Kidney tubule cell (primary cell): Measurements from ENCODE around the gene GPR35.
"Not testable (repeated sequence)": the region's sequence is repeated elsewhere in the genome, so short reads cannot be mapped to it uniquely, and the experiment has no call there.

Source experiments
- DNase-seq: peaks from one replicate; pipeline ENCODE4 v3.0.0-alpha.2; 2018; ENCODE audit warnings: low spot score

Gene GPR35

GRCh38 chr2:240603081-240603835 is 22.0 kb upstream of the GPR35 start:
- DNase-seq, result no peak

GRCh38 chr2:240603846-240604245 is 21.4 kb upstream of the GPR35 start:
- no peak for DNase-seq

DNA sequence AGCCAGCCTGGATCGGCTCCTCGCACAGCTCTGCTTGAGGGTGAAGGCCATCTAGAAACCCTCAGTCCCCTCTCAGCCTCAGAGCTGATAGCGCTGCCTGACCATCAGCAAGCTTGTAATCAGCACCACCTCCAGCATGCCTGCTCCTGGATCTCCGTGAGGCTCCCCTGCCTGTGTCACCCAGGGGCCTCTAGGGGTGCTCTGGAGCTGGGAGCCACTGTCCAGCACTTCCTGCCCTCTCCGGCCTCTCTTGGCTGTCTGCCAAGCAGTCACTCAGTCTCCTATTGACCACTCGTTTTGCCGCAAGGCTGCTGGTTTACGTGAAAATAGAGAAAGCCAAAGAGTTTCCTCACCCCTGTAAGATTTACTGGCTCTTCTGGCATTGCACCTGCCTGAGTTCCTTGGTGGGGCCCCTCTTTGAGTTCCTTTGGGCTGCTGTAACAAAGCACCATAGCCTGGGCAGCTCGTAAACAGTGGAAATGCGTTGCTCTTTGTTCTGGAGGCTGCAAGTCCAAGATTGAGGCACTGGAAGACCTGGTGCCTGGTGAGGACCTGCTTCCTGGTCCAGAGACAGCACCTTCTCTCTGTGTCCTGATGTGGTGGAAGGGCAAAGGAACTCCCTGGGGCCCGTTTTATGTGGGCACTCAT is 20.9 kb upstream of the GPR35 start:
- DNase-seq, result peak; percentile 86

DNA sequence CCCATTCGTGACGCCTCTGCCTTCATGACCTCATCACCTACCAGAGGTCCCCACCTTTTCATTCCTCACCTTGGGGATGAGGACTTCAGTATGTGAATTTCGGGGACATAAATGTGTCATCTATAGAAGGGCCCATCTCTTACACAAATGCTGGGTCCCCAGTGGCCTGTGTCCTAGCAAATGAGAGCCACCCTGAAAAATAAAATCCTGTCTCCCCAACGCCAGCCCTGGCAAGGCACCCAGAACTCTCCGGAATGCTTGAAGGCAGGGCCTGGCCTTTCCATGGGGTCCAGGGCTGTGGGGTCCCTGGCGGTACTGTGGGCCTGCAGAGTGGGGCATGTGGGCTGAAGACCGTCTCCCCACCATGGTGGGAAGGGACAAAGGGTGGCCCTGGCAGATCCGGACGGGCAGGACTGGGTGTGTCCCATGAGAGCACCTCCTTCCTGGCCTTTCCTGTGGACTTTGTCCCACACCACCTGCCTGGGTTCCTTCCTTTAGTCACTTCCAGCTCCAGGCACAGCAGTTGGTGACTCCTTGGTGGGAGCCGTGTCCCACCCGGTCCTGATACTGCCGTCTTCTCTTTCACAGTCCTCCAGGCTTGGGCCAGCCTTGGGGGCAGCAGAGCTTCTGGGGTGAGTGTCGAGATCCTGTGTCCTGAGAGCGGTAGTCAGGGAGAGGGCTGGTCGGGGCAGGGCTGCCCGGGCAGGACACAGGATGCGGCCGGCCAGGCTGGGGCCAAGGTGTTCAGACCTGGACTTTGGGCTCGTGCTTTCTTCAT is 20.2 kb upstream of the GPR35 start:
- DNase-seq, result no peak

DNA sequence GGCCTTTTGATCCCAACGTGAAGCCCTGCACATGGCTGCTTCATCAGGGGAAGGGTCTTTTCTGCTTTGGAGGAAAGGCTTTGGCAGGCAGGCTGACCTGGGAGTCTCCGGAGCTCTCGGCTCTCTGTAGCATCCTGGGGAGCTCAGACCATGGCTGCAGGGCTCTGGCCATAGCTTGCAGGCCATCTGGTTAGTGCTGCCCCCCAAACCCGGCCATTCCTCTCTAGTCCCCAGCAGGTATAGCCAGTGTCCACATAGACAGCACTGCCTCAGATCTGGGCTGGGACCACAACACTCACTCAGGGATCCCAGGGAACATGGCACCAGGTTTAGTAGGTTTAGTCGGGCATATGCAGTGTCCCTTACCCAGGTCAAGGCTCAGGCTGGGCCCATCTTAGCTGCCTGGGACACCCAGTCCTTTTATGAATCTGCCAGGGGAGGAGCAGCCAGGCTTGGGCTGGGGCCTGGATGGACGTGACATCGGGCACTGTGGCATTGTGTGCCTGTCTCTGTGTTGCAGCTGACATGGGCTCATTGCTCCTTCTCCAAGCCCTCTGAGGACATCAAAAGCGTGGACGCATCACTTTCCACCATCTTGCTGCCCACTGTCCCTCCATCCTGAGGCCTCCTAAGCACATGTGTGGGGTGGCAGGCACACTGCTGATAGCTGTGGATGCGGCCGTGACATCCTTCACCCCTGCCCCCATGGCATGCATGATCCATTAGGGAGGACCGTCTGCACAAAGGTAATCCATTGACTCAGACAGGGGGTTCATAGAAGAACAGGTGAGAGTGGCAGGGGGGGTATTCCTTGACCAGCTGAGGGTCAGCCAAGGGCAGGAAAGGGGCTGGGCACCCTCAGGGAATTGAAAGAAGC is 19.2 kb upstream of the GPR35 start:
- no peak for DNase-seq

DNA sequence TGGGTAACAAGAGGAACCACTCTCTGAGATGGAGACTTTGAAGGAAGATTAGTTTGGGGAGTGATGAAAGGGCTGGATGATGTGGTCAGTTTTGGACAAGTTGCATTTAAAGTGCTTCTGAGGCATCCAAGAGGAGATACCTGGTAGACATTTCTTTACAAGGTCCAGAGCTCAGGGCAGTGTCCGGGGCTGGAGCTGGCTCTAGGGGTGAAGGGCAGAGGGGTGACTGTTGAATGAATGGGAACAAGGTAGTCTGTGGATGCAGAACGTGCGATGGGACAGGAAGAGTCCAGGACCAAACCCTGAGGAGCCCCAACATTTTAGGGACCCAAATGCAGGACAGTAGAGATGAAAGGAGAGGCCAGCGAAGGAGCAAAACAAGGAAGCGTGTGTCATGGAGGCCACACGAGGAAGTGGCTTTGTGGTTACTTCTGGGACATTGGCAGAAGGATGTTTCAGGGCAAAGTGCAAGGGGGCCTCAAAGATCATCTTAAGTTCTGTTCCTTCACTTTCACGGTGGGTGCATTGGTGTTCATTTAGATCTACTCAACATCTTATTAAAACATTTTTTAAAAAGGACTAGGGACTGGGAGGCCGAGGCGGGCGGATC is 13.6 kb upstream of the GPR35 start:
- DNase-seq, result no peak

DNA sequence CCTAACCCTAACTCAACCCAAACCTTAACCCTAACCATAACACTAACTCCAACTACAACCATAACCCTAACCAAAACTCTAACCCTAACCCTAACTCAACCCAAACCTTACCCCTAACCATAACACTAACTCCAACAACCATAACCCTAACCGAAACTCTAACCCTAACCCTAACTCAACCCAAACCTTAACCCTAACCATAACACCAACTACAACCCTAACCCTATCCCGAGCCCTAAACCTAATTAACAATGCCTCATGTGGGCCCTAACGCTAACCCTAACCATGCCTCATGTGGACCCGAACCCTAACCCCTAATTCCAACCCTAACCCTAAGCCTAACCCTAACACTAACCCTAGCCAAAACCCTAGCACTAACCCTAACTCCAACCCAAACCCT is 11.5 kb upstream of the GPR35 start:
- no peak for DNase-seq

DNA sequence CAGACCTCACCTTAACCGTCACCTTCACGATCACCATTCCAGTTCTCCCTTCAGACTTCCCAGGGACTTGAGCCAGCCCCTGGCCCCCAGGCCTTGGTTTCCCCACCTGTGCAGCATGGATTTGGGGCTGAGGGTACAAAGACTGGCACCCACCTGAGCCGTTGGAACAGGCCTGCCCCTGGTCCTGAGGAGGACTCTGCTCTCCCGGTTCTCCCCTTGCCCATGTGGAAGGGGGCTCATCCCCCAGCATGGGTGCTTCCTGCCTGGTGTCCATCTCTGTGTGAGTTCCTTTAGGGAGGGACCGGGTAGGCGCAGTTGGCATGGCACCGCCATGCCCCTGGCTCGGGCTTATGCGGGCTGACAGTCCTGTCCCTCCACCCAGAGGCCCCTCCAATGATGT is 10.9 kb upstream of the GPR35 start:
- no peak for DNase-seq

DNA sequence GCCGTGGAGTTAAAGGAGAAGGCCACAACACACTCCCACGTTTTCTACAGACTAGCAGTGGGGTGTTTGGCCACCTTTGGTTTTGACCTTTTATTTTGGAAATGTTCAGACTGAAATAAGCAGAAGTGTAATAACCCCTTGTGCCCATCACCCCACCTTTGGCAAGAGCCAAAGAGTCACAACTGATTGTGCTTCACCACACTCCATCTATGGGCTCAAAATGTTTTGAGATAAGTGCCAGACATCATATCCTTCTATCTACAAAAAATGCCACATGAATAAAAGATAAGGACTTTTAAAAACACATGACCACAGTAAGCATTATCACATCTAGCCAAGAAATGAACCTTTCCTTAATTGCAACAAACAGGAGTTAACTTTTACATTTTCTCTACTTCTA is 9.9 kb upstream of the GPR35 start:
- no peak for DNase-seq

- no peak for DNase-seq
These were observed 9.3 kb upstream of the GPR35 start for GRCh38 chr2:240615820-240616547.

DNA sequence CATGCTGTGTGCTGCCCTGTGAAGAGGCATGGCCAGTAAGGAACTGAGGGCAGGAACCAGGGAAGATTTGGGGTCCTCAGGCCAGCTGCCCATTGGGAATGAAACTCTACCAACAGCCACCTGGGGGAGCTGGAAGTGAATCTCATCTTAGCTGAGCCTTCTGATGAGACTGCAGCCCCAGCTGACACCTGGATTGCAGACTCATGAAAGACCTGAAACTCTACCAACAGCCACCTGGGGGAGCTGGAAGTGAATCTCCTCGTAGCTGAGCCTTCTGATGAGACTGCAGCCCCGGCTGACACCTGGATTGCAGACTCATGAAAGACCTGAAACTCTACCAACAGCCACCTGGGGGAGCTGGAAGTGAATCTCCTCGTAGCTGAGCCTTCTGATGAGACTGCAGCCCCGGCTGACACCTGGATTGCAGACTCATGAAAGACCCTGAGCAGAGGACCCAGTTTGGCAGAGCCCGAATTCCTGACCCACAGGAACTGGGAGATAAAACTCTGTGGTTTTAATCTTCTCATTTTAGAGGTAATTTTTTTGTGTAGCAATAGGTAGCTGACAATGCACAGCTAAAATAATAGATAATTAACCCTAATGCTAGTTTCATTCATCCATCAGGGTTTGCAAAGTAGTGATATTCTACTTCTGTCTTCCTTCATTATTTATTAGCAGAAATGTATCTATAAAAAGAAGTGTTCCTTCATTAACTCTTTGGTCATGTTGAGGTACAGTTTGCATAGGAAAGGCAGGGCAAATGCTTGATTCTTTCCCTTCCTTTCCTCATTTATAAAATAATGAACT is 8.2 kb upstream of the GPR35 start:
- DNase-seq, result not testable (repeated sequence)

GRCh38 chr2:240618776-240619175 is 6.5 kb upstream of the GPR35 start:
- no peak for DNase-seq

GRCh38 chr2:240619506-240620148 is 5.7 kb upstream of the GPR35 start:
- DNase-seq, result peak; percentile 11

DNA sequence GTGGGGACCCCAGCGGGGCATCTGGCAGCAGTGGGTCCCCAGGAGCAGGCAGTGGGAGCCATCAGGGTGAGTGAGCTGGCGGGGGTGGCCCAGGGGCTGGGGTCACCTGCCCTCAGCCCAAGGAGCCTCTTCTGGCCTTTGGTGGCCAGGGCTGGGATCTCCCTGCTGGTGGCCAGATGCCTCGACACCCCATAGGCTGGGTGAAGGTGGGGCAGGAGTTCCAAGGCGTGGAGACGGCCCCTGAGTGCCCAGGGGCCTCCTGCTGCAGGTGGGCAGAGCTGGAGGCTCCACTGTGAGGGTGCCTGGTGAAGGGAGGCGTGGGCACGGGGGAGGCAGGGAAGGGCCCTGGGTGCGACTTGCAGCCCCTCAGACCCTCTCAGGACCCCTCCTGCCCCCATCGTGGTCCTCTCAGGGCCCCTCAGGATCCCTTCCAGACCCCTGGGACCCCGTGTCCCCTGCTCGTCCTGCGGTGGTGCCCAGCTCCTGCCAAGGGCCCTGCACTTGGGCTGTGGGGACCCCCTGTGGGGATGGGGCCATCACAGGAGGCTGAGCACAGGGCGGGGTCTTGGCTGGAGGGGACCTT is 5.0 kb upstream of the GPR35 start:
- no peak for DNase-seq

GRCh38 chr2:240620859-240621258 is 4.4 kb upstream of the GPR35 start:
- DNase-seq, result no peak

DNA sequence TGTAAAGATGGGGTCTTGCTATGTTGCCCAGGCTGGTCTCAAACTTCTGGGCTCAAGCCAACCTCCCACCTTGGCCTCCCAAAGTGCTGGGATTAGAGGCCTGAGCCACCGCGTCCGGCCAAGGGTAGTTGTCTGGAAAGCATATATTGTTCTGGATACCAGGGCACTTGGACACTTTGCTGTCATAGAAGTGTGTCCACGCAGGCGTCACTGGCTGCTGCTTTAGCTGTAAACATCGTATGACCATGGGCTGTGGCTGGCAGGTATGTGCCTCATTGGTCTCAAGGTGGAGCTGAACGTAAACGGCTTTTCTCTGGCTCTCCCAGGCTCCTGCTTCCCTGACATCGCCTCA is 3.2 kb upstream of the GPR35 start:
- no peak for DNase-seq

DNA sequence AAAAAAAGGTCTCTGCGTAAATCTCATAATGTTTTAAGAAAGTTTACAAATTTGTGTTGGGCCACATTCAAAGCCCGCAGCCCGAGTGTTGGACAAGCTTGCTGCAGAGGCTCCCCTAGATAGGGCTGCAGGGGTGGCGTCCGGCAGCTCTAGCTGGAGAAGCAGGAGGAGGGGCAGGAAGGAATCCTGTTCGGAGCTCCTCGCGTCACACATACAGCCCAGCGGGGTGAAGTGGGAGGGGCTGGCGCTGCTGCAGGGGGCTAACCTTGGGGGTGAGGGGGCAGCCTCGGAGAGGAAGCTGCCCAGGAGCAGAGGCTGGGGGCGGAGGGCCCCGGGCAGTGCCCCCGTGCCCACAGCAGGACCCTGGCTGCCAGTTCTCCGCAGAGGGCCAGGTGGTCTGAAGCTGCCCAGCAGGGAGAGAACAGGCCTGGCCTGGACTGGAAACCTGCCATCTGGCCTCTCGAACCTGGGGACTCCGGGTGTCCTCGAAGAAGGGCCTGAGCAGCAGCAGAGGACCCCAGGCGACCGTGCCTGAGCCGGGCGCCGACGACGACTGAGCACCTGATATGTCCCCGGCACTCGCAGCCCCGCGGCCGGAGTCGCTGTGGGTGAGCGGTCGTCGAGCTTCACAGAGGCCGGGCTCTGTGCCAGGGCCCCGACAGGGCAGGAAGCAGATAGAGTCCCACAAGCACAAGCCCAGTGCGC is 2.6 kb upstream of the GPR35 start:
- DNase-seq, result peak; percentile 13

DNA sequence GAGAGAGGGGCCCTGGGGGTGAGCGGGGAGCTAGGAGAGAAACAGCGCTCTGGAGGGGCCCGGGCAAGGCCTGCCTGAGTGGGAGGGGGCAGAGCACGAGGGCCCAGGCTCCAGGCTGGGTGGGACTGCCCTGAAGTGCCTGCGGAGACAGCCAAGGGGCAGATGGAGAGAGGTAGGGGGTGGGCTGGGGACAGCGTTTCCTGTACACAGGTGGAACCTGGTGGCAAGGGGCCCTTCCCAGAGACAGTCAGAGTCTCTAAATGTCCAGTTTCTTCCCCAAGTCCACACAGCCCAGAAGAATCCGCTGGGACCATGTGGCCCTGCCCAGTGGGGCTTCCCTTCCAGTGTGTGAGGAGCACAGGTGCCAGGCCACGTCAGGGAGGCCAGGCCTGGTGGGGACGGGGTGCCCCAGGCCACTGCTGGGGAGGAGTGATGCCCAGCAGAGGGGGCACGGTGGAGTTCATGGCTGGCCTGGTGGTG is 1.7 kb upstream of the GPR35 start:
- DNase-seq, result no peak
